Thoracic aorta (tissue), 2 donors: ENCODE results near the gene MRGPRF. TPM values are rescaled to one million over a fixed set of nuclear protein-coding genes. Genes with fewer than 3 reads are reported as not detected.
A peak's percentile ranks its signal among the peaks of the same experiment; 100 is the strongest.

ENCODE experiments used
- ATAC-seq: fragments of 150-250 bp; one replicate; pipeline ENCODE4 v1.8.0; 2017; ENCODE audit warnings: low read depth; ENCODE audit not compliant: insufficient number of reproducible peaks, low FRiP score
- DNase-seq: peaks from one replicate; pipeline ENCODE4 v3.0.0-alpha.2; 2020; ENCODE audit warnings: low spot score
- H3K27ac ChIP-seq, 2 donors: fragments of 200-600 bp; sonication (generic); 1 replicate in 1 of 2; 2 replicates in 1 of 2; pipeline ENCODE4 v1.5.1; 2016; ENCODE audit warnings: mild to moderate bottlenecking in 2 of 2, moderate library complexity in 2 of 2
- H3K27me3 ChIP-seq: fragments of 200-600 bp; sonication (generic); replicated peaks from 2 replicates; pipeline ENCODE4 v1.6.0; 2016; ENCODE audit warnings: mild to moderate bottlenecking; ENCODE audit not compliant: insufficient read depth
- H3K36me3 ChIP-seq: fragments of 200-600 bp; sonication (generic); one replicate; pipeline ENCODE4 v1.5.1; 2016
- H3K4me1 ChIP-seq, 2 donors: fragments of 200-600 bp; sonication (generic); 1 replicate in 1 of 2; 2 replicates in 1 of 2; pipeline versions ENCODE4 v1.5.1 to v1.6.0; 2016; ENCODE audit warnings: low read depth in 2 of 2, mild to moderate bottlenecking in 1 of 2; ENCODE audit not compliant: control insufficient read depth in 1 of 2
- H3K4me3 ChIP-seq: fragments of 200-600 bp; sonication (generic); 2 replicates; pipeline ENCODE4 v1.5.1; 2016; ENCODE audit warnings: mild to moderate bottlenecking
- H3K9me3 ChIP-seq: fragments of 200-600 bp; sonication (generic); 2 replicates; pipeline ENCODE4 v1.5.1; 2016
- total RNA-seq, 2 donors: library from RNA; depleted of rRNA; stranded (reverse); fragments of >200 nt; gene quantifications; one replicate each; pipeline versions ENCODE4 v1.1.0 to v1.2.3, GENCODE V29; 2016
- TF ChIP-seq, protein P1 (sequence below): fragments of 200-600 bp; sonication (generic); IDR thresholded peaks from one replicate; pipeline ENCODE4 v1.5.1; 2019; ENCODE audit warnings: antibody characterized with exemption

MRGPRF gene
- total RNA-seq, 2 donors from 2014 or later = 67.5 to 171 TPM

- Histone ChIP-seq H3K4me3 (no peak overlapping the region), H3K9me3 (no peaks in the 10 kb centered on the region), H3K36me3 (peaks cover 23% of the 10 kb centered on the region), H3K4me1 (peaks cover 4 to 37% of the 10 kb centered on the region in 2 donors), H3K27ac (peak overlapping the region in 1 of 2 donors; percentile 38), H3K27me3 (no peaks in the 10 kb centered on the region)
- DNase-seq (no peak), ATAC-seq (peak; percentile 30)
- TF ChIP-seq, protein P1, sequence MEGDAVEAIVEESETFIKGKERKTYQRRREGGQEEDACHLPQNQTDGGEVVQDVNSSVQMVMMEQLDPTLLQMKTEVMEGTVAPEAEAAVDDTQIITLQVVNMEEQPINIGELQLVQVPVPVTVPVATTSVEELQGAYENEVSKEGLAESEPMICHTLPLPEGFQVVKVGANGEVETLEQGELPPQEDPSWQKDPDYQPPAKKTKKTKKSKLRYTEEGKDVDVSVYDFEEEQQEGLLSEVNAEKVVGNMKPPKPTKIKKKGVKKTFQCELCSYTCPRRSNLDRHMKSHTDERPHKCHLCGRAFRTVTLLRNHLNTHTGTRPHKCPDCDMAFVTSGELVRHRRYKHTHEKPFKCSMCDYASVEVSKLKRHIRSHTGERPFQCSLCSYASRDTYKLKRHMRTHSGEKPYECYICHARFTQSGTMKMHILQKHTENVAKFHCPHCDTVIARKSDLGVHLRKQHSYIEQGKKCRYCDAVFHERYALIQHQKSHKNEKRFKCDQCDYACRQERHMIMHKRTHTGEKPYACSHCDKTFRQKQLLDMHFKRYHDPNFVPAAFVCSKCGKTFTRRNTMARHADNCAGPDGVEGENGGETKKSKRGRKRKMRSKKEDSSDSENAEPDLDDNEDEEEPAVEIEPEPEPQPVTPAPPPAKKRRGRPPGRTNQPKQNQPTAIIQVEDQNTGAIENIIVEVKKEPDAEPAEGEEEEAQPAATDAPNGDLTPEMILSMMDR = no peak
These were observed 42.8 kb upstream of the MRGPRF start for GRCh38 chr11:69055598-69056516.

GRCh38 chr11:69055212-69055586 is 42.2 kb upstream of the MRGPRF start:
- Histone ChIP-seq H3K4me3 (no peak overlapping the region), H3K27ac (no peak overlapping the region), H3K4me1 (peaks cover 8 to 43% of the 10 kb centered on the region in 2 donors), H3K9me3 (no peaks in the 10 kb centered on the region), H3K27me3 (no peaks in the 10 kb centered on the region), H3K36me3 (peaks cover 20% of the 10 kb centered on the region)
- DNase-seq = no peak
- no peak for ATAC-seq
- TF ChIP-seq, protein P1 = no peak

DNA sequence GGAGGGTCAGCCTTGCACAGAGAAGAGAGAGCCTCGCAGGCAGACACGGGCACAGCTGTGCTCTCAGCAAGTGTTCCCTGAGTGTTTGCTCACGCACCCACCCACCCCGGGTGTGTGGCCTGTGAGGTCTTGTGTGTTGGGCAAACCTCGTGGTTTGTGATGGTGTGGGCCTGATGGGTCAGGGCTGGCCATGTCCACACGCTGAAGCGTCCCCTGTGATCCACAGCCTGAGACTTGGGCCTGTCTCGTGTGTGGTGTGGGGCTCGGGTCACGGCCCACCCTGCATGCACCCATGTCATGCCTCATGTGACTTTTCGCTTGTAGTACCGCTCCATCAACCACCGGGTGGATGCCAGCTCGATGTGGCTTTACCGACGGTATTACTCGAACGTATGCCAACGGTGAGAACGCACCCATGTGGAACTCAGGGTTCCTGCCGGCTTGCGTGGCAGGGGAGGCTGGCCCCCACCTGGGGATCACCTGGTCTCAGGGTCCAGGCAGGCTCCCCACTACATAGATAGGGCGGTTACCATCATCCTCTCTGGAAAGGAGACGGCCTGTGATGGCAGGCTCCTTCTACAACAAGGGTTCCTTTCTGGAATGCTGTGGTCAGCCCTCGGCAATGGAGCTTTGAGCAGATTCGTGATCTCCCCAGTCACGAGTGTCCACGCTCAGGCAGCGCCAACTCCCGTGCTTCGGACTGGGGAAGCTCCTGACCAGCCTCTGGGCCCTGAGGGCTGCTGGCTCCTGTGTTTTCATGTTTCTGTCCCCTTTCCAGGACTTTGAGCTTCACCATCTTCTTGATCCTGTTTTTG is 41.6 kb upstream of the MRGPRF start:
- Histone ChIP-seq H3K27ac (no peak overlapping the region), H3K36me3 (peaks cover 16% of the 10 kb centered on the region)

DNA sequence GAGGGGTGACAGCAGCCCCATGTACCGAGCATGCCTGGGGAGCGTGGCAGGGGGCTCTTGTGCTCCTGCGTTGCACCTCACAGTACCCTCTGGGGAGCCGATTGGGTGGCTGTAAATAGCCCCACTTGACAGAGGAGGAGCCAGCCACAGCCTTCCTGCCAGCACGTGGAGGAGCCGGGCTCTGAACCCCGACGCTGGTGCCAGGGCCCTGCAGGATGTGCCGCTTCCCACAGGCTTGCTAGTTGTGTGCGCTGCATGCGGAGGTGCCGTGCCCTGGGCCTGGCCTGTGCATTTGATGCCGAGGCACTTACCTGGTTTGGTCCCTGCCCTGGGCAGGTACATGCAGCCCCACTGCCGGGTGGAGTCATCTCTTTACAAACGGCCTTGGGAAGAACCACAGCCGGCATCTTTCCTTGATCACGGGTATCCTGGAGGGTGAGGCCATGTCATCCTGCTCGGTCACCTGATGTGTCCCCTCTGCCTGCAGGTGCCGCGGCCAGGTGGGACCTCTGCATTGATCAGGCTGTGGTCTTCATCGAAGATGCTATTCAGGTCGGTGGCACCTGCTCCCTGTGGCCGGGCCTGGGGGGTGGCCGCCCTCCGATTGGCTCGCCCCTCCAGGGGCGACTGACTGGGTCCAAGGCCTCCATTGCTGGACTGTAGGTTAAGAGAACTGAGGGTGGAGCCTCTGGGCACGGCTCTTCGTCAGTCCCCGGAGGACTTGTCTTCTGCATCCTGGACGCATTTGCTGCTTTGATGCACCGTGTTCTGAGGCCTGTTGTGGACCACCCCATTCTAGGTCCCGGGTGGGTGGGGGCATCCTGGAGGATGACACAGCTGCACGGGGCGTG is 40.7 kb upstream of the MRGPRF start:
- Histone ChIP-seq H3K36me3 (peaks cover 8% of the 10 kb centered on the region), H3K4me3 (no peak overlapping the region), H3K4me1 (peaks cover 17 to 52% of the 10 kb centered on the region in 2 donors), H3K9me3 (no peaks in the 10 kb centered on the region), H3K27me3 (no peaks in the 10 kb centered on the region), H3K27ac (no peak overlapping the region)
- no peak for ATAC-seq
- TF ChIP-seq, protein P1 = no peak
- no peak for DNase-seq

More for the DNA sequence above, 41.6 kb upstream of the MRGPRF start:
- TF ChIP-seq, protein P1 = no peak
- Histone ChIP-seq H3K27me3 (no peaks in the 10 kb centered on the region), H3K9me3 (no peaks in the 10 kb centered on the region), H3K4me1 (peaks cover 14 to 49% of the 10 kb centered on the region in 2 donors), H3K4me3 (no peak overlapping the region)
- DNase-seq (no peak), ATAC-seq (no peak)
